CD4-positive, alpha-beta T cell treated with Interleukin-6 for 4 hours (primary cell): ENCODE results near the gene PARP11.

ENCODE experiments used
- DNase-seq: peaks from one replicate; pipeline ENCODE4 v3.0.0-alpha.2; 2020; ENCODE audit warnings: mixed read lengths

PARP11 gene, protein sequence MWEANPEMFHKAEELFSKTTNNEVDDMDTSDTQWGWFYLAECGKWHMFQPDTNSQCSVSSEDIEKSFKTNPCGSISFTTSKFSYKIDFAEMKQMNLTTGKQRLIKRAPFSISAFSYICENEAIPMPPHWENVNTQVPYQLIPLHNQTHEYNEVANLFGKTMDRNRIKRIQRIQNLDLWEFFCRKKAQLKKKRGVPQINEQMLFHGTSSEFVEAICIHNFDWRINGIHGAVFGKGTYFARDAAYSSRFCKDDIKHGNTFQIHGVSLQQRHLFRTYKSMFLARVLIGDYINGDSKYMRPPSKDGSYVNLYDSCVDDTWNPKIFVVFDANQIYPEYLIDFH

DNA sequence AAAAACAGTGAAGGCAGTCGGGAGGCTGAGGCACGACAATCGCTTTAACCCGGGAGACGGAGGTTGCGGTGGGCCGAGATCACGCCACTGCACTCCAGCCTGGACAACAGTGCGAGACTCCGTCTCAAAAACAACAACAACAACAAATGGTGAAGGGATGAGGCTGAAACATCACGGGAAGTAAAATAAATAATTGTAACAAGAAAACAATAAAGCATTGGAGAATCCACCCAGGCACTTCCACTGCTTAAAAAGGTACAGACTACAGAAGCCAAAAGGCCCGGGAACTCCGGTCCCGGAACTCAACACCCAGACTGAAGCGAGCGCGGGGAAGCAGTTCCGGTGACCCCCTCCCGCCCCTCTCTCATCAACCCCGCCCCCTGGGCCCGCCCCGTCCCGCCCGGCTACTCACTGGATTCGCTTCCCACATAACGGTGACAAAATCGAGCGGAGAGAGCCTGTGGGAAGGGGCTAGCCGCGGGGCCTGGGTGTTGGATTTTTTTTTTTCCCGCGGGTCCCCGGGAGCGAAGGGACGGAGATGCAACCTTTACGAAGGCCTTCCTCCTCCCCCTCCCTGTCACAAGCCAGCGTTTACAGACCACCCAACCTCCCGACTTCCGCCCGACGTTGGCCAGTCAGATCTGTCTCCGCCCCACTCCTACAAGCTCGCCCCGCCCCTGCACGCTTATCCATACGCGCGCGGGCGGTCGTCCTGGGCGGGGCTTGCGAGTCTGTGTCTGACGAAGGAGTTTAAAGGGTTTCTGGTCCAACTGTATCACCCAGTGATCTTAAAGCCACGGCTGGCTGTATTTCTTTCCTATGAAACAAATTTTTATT is at the start of gene PARP11:
Gene PARP11, minus strand, starts transcription at position 600 of the 837 bp plus-strand sequence. Its CDS starts 170 bp downstream, at position 430.
- peak; percentile 99 for DNase-seq

DNA sequence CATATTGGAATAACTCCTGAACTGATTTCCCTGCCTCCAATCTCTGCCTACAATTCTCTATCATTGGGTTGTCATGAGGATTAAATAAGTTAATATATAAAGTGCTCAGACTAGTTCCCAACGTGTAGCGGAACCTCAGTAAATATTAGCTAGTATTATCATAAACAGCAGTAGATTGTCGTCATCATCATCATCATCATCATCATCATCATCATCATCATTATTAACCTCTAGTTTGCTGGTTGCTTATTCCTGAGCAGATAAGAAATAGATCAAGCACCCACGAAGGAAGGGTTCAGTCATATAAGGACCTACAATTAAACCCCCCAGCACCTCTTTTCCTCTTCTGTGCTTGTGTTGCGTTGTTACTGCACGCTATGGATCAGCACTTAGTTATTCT is 48.8 kb upstream of the PARP11 start:
- no peak for DNase-seq

DNA sequence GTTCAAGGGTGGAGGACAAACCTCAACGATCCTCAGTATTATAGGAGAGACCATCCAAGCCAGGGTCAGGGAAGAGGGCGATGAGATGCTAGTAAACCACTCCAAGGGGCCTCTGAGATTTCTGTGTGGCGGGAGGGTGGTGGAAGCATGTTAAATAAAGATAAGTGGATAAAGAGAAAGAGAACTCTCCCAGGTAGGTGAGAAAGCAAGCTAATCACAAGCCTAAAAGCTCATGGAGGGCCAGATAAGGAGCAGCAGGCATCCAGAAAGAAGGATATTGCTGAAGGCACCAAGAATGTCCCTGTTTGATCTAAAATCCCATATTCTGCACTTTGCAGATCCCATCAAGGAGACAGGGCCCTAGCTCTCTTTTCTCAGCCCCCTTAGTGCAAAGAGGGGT is 48.3 kb upstream of the PARP11 start:
- no peak for DNase-seq

DNA sequence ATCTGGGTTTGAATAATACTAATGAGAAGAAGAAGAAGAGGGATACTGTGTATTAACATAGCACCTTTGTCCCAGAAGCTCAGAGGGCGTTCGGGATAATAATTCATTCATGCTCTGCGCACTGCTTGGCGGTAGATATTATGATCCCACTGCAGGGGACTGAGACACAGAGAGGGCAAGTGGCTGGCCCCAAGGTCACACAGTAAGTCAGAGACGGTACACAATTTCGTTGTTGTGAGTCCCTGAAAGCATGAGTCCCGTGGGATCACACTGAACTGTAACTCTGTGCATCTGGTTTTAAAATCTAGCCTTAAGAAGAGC is 47.9 kb upstream of the PARP11 start:
- no peak for DNase-seq

DNA sequence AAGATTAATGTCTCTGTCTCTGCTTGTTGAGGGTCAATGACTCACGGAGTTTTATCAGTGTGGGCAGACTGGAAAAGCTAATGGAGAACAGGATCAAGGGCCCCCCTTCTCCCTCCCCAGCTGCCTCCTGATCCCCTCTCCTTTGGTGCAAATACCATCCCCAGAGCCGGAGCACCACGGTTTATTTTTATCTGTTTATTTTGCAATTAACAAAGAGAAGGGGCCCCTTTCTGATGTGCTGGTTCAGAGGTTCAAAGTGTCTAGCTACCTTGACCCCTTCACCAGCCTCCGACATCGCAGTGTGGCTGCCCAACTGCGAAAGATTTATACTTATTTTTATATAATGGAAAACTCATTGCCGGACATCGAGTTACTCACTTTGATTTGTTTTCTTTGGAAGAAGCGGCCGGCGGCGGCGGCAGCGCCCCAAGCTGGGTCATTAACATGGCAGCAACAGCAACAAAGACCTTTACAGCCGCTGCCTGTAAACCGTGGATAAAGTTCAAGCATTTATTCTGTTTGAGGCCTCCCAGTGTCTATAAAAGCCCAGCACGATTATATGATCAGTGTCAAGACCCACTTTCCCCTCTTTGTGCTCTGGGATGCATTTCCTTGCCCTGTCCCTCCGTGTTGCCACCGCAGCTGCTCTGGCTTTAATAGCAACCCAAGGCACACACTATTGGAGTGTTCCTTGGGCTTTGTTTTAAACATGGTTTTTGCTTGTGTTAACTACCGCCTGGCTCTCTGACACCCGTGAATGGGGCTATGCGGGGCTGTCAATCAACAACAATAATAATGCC is 47.4 kb upstream of the PARP11 start:
- DNase-seq = no peak

DNA sequence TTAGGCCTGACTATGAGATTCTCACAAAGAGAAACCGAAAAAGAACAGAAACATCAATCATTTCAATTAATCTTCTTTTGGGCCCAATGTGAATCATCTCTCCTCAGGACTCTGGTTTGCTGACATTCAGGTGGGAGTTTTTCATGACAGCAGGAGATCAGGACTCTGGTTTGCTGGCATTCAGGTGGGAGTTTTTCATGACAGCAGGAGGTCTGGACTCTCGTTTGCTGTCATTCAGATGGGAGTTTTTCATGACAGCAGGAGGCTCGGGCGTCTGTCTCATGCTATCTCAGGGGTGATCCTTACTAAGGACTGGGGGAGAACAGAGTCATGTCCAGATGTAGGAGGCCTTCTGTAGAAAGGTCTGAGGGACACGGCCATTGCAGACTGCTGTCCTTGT is 40.1 kb upstream of the PARP11 start:
- DNase-seq = no peak

DNA sequence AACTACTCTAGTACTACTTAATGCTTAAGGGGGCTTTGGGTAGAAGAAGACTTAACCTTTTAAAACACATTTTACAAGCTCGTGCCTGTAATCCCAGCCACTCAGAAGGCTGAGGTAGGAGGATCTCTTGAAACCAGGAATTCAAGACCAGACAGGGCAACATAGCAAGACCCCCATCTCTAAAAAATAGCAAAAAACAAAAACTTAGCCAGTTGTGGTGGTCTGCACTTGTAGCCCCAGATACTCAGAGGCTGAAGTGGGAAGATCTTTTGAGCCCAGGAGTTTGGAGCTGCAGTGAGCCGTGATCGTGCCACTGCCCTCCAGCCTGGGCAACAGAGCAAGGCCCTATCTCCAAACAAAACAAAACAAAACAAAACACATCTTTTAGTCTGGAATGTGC is 39.7 kb upstream of the PARP11 start:
- no peak for DNase-seq

DNA sequence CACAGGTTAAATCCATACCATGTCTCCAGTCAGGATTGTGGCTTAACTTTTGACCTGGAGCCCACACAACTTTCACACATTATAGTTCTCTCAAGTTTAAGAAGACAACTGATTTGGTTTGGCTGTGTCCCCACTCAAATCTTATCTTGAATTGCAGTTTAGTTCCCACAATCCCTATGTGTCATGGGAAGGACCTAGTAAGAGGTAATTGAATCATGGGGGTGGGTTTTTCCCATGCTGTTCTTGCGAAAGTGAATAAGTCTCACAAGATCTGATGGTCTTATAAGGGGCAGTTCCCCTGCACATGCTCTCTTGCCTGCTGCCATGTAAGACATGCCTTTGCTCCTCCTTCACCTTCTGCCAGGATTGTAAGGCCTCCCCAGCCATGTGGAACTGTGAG is 38.2 kb upstream of the PARP11 start:
- no peak for DNase-seq

DNA sequence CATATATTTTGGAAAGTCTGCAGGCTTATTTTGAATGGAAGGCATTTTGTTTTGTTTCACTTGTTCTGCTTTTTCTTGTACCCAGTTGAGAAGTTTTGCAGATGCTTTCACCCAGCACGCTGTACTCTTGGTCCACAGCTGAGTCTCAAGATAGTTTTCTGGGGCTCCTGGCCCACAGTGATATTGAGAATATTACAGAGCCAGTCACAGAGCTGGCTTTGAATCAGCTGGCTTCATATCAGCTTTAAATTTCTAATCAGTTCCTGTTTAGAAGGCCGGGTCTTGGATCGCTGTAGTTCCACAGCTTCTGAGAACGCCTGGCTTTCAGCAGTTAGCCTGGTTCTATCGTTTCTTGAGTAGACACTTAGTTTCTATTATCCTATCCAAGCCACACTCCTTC is 32.5 kb upstream of the PARP11 start:
- DNase-seq = peak; percentile 32

DNA sequence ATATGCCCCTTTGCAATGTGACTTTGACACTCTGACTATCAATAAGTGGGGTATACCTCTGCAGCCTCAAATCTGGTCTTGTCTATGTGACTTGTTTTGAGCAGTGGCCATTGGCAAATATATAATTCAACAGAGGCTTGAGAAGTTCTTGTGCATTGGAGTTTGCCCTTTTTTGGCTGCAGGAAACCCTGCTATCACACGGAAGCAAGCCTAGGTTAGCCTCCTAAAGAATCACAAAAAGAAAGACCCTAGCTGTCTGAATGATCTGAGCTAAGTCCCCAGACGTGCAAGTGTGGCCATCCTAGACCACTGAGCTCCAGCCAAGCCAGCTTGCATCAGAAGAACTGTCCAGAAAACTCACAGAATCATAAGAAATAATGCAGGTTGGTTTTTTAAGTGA is 31.8 kb upstream of the PARP11 start:
- DNase-seq = peak; percentile 32

DNA sequence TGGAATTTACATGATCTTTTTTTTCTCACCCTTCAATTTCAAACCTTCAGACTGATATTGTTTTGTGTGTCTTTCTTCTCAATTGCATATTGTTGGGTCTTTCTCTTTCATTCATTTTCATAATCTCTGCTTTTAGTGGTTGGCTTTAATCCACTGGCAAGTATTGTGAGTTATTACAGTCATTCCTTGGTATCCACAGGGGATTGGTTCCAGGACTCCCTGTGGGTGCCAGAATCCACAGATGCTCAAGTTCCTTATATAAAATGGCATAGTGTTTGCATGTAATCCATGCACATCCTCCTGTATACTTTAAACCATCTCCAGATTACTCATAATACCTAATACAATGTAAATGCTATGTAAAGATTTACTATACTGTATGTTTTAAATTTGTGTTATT is 29.7 kb upstream of the PARP11 start:
- DNase-seq = no peak

DNA sequence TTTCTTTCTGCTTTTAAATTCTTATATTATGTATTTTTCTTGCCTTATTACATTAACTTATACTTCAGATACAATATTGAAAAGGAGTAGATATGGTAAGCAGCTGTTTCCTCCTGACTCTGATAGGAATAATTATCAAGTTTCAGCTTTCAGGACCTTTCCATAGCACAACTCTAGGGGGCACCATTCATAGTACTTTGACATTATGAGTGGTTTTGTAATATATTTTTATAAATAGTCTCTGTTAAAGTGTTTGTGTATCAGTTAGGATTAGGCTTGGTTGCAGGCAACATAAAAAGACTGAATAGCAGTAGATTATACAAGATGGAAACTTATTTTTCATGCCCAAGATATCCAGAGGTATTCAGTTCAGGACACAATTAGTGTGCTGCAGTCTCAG is 27.9 kb upstream of the PARP11 start:
- no peak for DNase-seq

DNA sequence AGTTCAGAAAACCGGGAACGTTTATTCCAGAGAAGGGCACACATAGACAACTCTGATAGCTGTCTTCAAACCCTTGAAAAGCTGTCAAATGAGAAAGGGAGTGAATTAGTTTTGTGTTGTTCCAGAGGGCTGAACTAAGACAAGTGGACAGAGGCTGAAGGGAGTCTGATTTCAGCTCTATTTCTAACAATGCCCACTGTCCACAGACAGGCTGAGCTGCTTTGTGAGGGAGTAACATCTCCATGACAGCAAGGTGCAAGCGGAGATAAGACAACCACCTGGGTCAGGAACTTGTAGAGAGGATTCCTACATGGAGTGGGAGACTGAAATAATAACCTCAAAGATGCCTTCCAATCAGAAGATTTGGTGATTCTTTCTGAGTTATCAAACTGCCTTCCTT is 25.6 kb upstream of the PARP11 start:
- DNase-seq = no peak

DNA sequence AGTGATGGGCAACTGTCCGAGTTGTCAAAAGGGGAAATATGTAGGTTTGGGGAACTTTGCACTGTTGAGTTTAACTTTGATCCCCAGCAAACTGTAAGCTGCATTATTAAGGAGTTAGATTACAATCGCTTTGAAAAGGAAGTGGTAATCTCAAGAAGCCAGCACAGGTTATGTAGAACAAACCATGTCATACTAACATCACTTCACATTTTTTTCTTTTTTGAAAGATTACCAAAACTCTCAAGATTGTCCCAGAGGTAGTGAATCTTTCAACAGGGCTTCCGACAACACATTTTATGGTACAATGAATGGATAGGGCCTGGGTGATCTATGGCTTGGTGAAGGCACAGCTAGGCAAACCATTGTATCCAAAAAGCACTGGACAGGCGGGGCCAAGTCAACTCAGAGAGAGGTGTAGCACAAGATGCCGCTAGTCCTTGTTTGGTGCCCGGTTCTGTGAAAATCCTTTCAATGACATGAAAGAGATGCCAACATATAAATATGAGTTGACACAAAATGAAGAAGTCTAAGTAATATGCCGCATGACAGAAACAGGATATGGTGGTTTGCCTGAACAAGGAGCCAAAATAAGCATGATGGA is 24.3 kb upstream of the PARP11 start:
- peak; percentile 29 for DNase-seq

DNA sequence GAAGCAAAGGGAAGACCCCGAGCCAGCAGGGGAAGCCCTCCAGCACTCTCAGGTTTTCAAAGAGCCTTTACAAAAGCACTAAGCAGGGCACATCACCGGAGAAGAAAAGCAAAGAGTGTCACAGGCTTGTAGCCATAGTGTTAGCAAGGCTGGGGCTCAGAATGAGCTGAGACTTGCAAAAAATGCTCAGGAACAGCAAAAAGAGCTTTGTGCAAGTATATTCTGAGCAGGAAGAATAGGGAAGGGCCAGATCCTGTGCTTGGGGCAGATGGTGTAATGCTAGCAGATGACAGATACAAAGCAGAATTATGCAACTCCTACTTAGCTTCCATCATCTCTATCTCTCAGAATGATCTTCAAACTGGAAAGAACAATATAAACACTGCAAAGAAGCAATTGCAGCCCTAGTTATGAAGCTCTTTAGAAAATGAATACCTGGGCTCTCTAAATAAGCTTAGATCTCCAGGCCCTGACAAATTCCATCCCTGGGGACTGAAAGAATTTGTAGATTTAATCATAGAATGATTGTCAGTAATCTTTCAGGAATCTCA is 23.7 kb upstream of the PARP11 start:
- DNase-seq = peak; percentile 21

DNA sequence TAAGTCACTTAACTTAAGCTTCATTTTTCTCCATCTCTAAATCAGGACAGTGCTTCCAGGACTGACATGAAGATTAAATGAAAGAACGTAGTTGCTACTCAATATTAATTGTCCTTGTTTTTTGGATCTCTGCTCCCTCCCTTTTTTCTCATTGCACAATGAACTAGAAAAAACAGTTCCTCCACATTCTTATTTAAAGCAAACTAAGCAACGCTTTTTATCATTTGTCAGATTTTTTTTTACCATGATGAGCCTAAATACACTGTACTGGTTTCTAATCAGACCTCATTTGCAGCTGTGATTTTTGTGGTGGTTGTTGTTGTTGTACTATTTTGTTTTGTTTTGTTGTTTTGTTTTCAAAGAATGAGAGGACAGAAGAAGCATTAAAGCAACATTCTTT is 23.2 kb upstream of the PARP11 start:
- no peak for DNase-seq

DNA sequence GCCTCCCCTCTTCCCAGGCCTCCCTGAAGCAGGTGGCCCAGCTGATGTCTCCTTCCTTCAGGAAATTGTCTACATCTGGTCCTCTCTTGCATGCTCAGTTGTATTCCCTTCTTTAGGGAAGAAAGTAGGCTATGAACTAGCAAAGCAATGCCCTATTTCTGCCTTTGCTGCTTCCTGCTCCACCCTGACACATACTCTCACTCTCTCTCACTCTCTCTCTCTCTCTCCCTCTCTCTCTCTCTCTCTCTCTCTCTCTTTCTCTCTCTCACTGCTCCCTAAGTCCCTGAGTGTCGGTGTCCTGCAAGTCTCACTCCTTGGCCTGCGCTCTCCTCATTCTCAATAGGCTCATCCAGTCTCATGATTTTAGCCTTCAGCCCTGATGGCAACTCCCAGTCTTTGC is 19.4 kb upstream of the PARP11 start:
- DNase-seq = peak; percentile 19

DNA sequence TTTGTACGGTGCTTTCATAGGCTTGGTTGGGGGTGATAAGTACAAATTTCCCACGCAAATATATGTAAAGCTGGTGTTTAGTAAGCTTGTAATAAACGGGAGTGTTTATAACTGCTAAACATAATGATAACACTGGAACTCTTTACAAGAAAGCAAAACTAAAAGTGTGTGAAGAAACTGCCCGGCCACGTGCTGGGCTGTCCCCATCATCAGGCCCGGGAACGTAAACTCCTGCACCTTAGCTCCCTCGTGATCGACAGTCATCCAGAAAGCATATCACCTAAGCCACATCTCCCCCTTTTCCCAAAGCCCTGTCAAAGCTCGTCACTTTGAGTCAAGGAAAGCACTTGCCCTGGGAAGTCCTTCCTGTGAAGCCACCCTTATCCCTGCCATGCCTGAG is 18.0 kb upstream of the PARP11 start:
- DNase-seq = no peak

DNA sequence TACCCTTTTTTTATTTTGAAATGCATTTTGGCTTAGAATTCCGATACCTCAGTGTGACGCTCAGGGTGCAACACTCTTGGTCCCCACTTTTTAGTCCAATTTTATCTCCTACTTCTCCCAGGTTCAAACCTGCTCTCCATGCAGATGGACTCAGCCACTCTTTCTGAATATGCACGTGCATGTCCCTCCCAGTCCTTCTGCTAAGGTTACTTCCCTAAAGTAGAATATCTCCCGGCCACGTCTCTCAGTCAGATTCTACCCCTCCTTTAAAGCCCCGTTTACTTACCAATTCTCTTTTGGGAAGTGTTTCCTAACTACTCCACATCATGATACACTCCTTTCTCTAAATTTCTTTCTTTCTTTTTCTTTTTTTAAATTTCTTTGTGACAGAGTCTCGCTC is 15.5 kb upstream of the PARP11 start:
- no peak for DNase-seq

DNA sequence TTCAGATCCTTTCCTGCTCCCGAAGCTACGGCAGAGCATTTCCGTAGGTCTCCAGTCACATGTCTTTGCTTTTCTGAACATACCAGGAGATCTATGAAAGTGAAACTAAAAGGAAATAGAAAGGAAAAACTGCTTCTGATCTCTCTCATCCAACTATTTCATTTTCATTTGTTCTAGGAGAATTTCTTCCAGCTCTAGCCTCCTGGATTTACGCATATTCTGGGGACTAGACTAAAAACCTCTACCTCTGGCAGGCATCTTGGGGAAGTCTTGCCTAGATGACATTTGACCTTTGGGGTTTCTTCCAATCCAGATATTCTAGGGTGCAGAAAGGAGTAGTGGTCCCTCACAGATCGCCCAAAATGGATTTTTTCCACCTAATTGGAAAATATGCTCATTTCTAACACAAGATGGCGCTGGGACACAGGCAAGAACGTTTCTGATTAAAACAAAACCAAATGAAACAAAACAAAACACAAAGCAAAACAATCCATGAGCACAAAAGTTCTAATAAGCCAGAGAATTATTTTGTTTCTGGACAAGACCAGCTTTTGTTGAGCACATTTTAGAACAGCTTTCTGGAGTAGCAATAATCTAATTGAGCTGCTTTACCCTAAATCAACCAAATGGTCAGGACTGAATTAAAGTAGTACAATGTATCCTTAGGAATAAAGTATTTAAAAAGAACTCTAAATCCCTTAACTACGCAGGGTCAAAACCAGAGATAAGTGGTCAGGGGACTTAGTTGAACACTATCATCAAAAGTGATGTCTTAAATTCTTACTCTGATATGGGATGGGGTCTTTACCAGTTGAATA is 12.3 kb upstream of the PARP11 start:
- DNase-seq = peak; percentile 54

DNA sequence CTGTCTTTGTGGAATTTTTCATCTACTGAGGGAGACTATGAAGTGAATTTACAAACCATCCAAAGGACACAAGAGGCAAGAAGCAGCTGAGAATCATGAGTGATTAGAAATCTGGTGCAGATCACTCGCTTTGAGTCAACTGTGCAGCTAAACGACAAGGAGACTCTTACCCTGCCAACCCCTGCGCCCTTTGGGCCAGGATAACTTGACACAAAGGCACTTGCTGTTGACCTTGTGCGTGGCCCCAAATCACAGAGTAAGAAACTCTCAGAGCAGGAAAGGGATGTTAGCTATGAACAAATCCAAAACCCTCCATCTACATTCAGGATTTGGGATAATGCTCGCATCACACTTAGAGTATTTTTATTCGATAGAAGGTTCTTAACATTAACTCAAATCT is 11.5 kb upstream of the PARP11 start:
- DNase-seq = no peak
